ENCODE data around the gene MRGPRD. TPM values are rescaled to one million over a fixed set of nuclear protein-coding genes. Genes with fewer than 3 reads are reported as not detected.

The MRGPRD gene
- total RNA-seq, 1 donor from 2014 or later = not detected

DNA sequence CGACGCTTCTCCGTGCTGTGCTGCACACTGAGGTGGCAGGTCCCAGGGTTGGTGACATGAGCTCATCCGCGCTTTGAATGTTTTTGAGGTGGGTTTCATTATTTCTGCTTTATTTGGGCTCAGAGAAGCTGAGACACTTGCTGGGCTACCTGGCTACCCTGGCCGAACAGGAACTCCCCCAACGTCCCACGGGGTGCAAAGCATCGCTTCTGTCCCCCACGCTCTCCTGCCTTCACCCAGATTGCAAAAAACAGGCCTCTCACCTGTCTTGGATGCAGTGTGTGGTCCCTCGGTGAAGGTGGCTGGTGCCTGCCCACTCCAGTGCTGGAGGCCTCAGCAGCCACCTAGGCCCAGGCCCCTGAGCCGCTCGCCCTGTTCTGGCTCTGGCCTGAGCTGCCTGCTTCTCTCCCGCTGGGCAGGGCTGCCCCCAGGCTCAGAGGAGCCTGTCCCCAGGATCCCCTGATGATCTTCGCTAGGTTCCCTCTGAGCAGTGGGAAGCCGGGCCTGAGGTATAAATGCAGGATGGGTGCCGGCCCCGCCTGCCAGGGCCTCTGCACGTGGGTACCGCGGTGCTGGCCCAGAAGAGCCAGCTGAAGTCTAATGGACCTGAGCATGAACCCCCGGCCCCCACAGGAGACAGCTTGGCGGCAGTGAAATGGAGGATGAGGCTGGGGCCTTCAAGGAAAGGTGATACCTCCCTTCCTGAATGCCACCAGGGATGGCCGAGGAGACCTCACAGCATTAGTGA is 15.8 kb upstream of the MRGPRD start:
- no peaks in the 10 kb centered on the region for H3K4me1 Mint-ChIP-seq (ENCODE audit: low read depth)
- H3K27ac Mint-ChIP-seq = no peak overlapping the region
- intact Hi-C loops (cut with micrococcal nuclease) = no loop called here
- H3K4me3 Mint-ChIP-seq = no peak overlapping the region
- DNase-seq (ENCODE audit: low spot score) = no peak
- peaks cover 4% of the 10 kb centered on the region for H3K27me3 Mint-ChIP-seq (ENCODE audit: insufficient read depth)
- H3K9me3 Mint-ChIP-seq = no peaks in the 10 kb centered on the region
- H3K36me3 Mint-ChIP-seq (ENCODE audit: low read depth) = no peaks in the 10 kb centered on the region

- intact Hi-C loops (cut with micrococcal nuclease) = no loop called here
- no peaks in the 10 kb centered on the region for H3K36me3 Mint-ChIP-seq (ENCODE audit: low read depth)
Observed at GRCh38 chr11:68994894-68995285, 14.1 kb upstream of the MRGPRD start.

DNA sequence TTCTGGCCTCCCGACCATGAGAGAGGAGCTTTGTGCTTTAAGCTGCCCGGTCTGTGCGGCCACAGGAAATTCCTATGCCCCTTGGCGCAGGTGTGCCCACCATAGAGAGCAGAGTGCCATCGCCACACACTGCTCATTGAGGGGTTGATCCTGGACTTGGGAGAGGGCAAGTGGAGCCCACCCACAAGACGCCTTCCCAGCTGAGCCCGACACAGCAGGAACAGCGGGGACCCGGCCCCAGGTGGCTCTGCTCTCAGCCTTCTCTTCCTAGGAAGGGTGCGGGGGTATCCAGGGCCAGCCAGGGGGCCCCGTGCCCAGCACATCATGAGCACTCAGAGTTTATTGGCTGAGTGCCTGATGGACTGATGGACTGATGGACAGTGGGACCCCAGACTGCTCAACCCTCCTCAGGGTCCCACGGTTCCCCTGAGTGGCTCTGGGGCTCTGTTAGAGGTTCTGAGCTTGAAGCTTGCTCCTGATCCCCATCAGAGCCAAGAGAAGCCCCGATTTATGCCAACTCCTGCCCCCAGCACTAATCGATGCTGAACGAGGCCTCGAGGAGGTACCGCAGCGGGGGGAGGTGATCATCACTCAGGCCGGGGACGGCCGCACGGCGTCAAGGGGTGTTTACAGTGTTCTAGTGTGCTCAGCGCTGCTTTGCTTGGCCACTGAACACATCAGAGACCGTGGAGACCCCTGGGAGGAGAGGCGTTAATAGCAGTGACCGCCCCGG is 13.5 kb upstream of the MRGPRD start:
- Mint-ChIP-seq H3K27ac (no peak overlapping the region), H3K4me3 (no peak overlapping the region), H3K4me1 (ENCODE audit: low read depth) (no peaks in the 10 kb centered on the region), H3K27me3 (ENCODE audit: insufficient read depth) (peaks cover 1% of the 10 kb centered on the region), H3K9me3 (no peaks in the 10 kb centered on the region), H3K36me3 (ENCODE audit: low read depth) (no peaks in the 10 kb centered on the region)
- intact Hi-C loops (cut with micrococcal nuclease) = no loop called here
- no peak for DNase-seq (ENCODE audit: low spot score)

More at GRCh38 chr11:68994894-68995285, 14.1 kb upstream of the MRGPRD start:
- DNase-seq (ENCODE audit: low spot score) = no peak
- Mint-ChIP-seq H3K27me3 (ENCODE audit: insufficient read depth) (peaks cover 4% of the 10 kb centered on the region), H3K27ac (no peak overlapping the region), H3K4me1 (ENCODE audit: low read depth) (no peaks in the 10 kb centered on the region), H3K4me3 (no peak overlapping the region), H3K9me3 (no peaks in the 10 kb centered on the region)

DNA sequence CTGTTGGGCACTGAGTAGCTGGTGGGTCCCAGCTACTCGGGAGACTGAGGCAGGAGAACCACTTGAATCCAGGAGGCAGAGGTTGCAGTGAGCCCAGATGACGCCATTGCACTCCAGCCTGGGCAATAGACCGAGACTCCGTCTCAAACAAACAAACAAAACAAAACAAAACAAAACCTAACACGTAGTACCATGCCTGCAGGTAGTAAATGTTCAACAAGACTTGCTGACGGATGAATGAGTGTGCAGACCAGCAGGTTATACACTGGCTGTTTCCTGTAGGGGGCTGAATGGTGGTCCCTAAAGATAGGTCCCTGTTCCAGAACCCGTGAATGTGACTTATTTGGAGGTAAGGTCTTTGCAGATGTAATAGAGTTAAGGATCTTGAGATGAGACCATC is 12.8 kb upstream of the MRGPRD start:
- no peak overlapping the region for H3K27ac Mint-ChIP-seq
- H3K4me3 Mint-ChIP-seq = no peak overlapping the region
- H3K4me1 Mint-ChIP-seq (ENCODE audit: low read depth) = no peaks in the 10 kb centered on the region
- intact Hi-C loops (cut with micrococcal nuclease) = no loop called here
- no peaks in the 10 kb centered on the region for H3K27me3 Mint-ChIP-seq (ENCODE audit: insufficient read depth)
- H3K9me3 Mint-ChIP-seq = no peaks in the 10 kb centered on the region
- no peaks in the 10 kb centered on the region for H3K36me3 Mint-ChIP-seq (ENCODE audit: low read depth)
- no peak for DNase-seq (ENCODE audit: low spot score)

DNA sequence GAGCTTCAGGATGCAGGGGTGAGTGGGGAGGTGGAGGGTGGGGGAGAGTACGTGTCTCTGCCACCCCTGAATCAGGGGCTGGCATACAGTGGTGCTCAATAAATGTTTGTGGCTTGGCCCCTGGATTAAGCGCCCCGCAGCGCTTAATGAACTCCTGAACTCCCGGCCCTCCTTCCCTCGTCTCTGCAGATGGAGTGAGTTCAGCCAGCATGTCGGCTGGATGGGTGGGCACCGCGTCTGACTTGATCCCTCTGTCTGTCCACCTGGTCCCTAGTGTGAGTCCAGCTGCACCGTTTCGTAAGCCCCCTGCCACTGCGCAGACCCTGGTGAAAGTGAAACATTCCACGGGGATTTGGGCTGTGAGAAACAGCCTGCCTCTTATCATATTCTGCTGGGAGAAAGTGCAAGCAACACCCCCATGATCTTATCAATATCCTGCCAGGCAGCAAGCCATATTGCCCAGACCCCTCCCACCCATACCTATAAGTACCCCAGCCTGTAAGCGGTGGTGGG is 12.0 kb upstream of the MRGPRD start:
- intact Hi-C loops (cut with micrococcal nuclease) = no loop called here
- no peaks in the 10 kb centered on the region for H3K4me1 Mint-ChIP-seq (ENCODE audit: low read depth)
- no peak for DNase-seq (ENCODE audit: low spot score)

GRCh38 chr11:68990995-68991780 is 10.4 kb upstream of the MRGPRD start:
- H3K9me3 Mint-ChIP-seq = no peaks in the 10 kb centered on the region
- intact Hi-C loops (cut with micrococcal nuclease) = no loop called here
- no peak for DNase-seq (ENCODE audit: low spot score)
- H3K36me3 Mint-ChIP-seq (ENCODE audit: low read depth) = no peaks in the 10 kb centered on the region
- no peak overlapping the region for H3K27ac Mint-ChIP-seq
- peaks cover 3% of the 10 kb centered on the region for H3K27me3 Mint-ChIP-seq (ENCODE audit: insufficient read depth)
- H3K4me3 Mint-ChIP-seq = no peak overlapping the region
- no peaks in the 10 kb centered on the region for H3K4me1 Mint-ChIP-seq (ENCODE audit: low read depth)

More for the DNA sequence above, 12.0 kb upstream of the MRGPRD start:
- Mint-ChIP-seq H3K36me3 (ENCODE audit: low read depth) (no peaks in the 10 kb centered on the region), H3K9me3 (no peaks in the 10 kb centered on the region), H3K27ac (no peak overlapping the region), H3K27me3 (ENCODE audit: insufficient read depth) (no peaks in the 10 kb centered on the region), H3K4me3 (no peak overlapping the region)

DNA sequence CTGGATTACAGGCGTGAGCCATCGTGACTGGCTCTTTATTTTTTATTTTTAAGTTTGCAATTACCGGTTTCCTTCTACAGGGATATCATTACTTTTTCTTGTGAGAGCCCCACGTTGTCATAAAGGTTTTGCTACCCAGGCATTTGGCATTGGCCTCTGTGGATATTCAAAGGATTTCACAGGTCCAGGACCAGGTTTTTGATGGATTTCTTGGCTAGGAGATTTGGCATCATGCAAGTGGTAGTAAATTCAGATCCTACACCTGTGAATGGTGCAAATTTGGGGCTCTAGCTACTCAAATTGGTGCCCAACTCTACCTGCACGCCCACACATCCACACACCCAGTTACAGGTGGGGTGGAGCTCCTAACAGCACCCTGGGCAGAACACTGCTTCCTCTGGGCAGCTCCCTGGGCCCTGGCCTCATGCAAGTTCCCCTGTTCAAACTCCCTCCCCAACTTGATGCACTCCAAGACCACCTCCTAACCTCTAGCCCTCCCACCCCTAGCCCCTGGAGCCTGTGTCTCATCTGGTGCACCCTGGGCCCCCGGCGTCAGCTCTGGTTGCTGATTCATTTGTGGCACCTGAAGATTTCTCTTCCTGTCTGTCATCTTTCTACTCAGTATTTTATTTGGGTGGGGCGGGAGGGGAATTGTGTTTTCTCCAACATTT is 9.3 kb upstream of the MRGPRD start:
- H3K4me3 Mint-ChIP-seq = no peak overlapping the region
- H3K36me3 Mint-ChIP-seq (ENCODE audit: low read depth) = no peaks in the 10 kb centered on the region
- no peak for DNase-seq (ENCODE audit: low spot score)
- peaks cover 3% of the 10 kb centered on the region for H3K27me3 Mint-ChIP-seq (ENCODE audit: insufficient read depth)
- no peaks in the 10 kb centered on the region for H3K4me1 Mint-ChIP-seq (ENCODE audit: low read depth)
- intact Hi-C loops (cut with micrococcal nuclease) = no loop called here
- H3K9me3 Mint-ChIP-seq = no peaks in the 10 kb centered on the region
- H3K27ac Mint-ChIP-seq = no peak overlapping the region

DNA sequence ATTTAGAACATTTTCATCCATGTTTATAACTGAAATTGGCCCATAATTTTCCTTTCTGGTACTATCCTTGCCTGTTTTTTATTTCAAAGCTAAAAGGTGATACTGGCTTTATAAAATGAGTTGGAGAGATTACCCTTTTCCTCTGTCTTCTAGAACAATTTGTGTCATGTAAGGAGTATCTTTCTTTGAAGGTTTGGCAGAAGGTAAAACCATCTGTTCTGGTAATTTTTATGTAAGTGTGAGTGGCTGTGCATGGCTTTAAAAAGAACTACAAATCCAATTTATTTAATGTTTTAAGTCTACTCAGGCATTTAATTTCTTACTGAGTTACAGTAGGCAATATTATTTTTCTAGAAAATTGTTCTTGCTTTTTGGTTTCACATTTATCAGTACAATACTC is 7.7 kb upstream of the MRGPRD start:
- Mint-ChIP-seq H3K4me1 (ENCODE audit: low read depth) (no peaks in the 10 kb centered on the region), H3K27me3 (ENCODE audit: insufficient read depth) (peaks cover 3% of the 10 kb centered on the region), H3K27ac (no peak overlapping the region), H3K9me3 (no peaks in the 10 kb centered on the region), H3K36me3 (ENCODE audit: low read depth) (no peaks in the 10 kb centered on the region), H3K4me3 (no peak overlapping the region)
- DNase-seq (ENCODE audit: low spot score) = no peak
- intact Hi-C loops (cut with micrococcal nuclease) = no loop called here

GRCh38 chr11:68987211-68987610 is 6.4 kb upstream of the MRGPRD start:
- no peak overlapping the region for H3K27ac Mint-ChIP-seq
- no peaks in the 10 kb centered on the region for H3K4me1 Mint-ChIP-seq (ENCODE audit: low read depth)
- intact Hi-C loops (cut with micrococcal nuclease) = no loop called here
- H3K9me3 Mint-ChIP-seq = peaks cover 3% of the 10 kb centered on the region
- H3K36me3 Mint-ChIP-seq (ENCODE audit: low read depth) = no peaks in the 10 kb centered on the region
- H3K4me3 Mint-ChIP-seq = no peak overlapping the region
- no peak for DNase-seq (ENCODE audit: low spot score)
- peaks cover 3% of the 10 kb centered on the region for H3K27me3 Mint-ChIP-seq (ENCODE audit: insufficient read depth)

GRCh38 chr11:68983801-68984200 is 3.0 kb upstream of the MRGPRD start:
- DNase-seq (ENCODE audit: low spot score) = no peak
- Mint-ChIP-seq H3K4me3 (no peak overlapping the region), H3K4me1 (ENCODE audit: low read depth) (no peaks in the 10 kb centered on the region), H3K27ac (no peak overlapping the region), H3K27me3 (ENCODE audit: insufficient read depth) (peaks cover 4% of the 10 kb centered on the region), H3K36me3 (ENCODE audit: low read depth) (no peaks in the 10 kb centered on the region), H3K9me3 (peaks cover 4% of the 10 kb centered on the region)
- intact Hi-C loops (cut with micrococcal nuclease) = no loop called here

GRCh38 chr11:68982134-68982533 is 1.3 kb upstream of the MRGPRD start:
- Mint-ChIP-seq H3K9me3 (peaks cover 4% of the 10 kb centered on the region), H3K27me3 (ENCODE audit: insufficient read depth) (peaks cover 4% of the 10 kb centered on the region), H3K27ac (no peak overlapping the region), H3K36me3 (ENCODE audit: low read depth) (no peaks in the 10 kb centered on the region), H3K4me1 (ENCODE audit: low read depth) (no peaks in the 10 kb centered on the region), H3K4me3 (no peak overlapping the region)
- DNase-seq (ENCODE audit: low spot score) = no peak
- intact Hi-C loops (cut with micrococcal nuclease) = no loop called here

- Mint-ChIP-seq H3K27me3 (ENCODE audit: insufficient read depth) (peaks cover 2% of the 10 kb centered on the region), H3K27ac (no peak overlapping the region), H3K4me1 (ENCODE audit: low read depth) (peaks cover under 1% of the 10 kb centered on the region), H3K4me3 (no peak overlapping the region), H3K9me3 (peaks cover 4% of the 10 kb centered on the region), H3K36me3 (ENCODE audit: low read depth) (no peaks in the 10 kb centered on the region)
- no peak for DNase-seq (ENCODE audit: low spot score)
- intact Hi-C loops (cut with micrococcal nuclease) = no loop called here
Observed at GRCh38 chr11:68979931-68980775, 633 bp downstream of the MRGPRD start.
